ENCODE results near the gene APOD. TPM values are rescaled to one million over a fixed set of nuclear protein-coding genes. Genes with fewer than 3 reads are reported as not detected.

Gene APOD
- total and polyA plus RNA-seq, 2 experiments from 2014 or later: 9.6 to 27.9 TPM

- no peak for DNase-seq (ENCODE audit: low spot score)
- Histone ChIP-seq H3K27ac (peak overlapping the region; percentile 77), H2AFZ (no peak overlapping the region), H3K4me1 (ENCODE audit: insufficient read depth) (peaks cover 29% of the 10 kb centered on the region), H4K20me1 (ENCODE audit: insufficient read depth, poor library complexity, severe bottlenecking) (no peaks in the 10 kb centered on the region), H3K4me2 (peak overlapping the region; percentile 64), H3K4me3 (no peak overlapping the region), H3K9me2 (replicated peaks; ENCODE audit: insufficient read depth) (no peaks in the 10 kb centered on the region), H3K36me3 (replicated peaks; ENCODE audit: insufficient read depth, low read depth) (no peaks in the 10 kb centered on the region), H3K27me3 (no peaks in the 10 kb centered on the region), H3K79me2 (no peaks in the 10 kb centered on the region), H3K9me3 (ENCODE audit: low read depth) (no peaks in the 10 kb centered on the region)
- TF ChIP-seq CTCF (IDR thresholded peaks at IDR 0.05; ENCODE audit: poor library complexity): no peak
- TF ChIP-seq EZH2 (IDR thresholded peaks at IDR 0.05; ENCODE audit: borderline replicate concordance): no peak
- TF ChIP-seq EZH2phosphoT487 (IDR thresholded peaks at IDR 0.05; ENCODE audit: low read depth, severe bottlenecking, unreplicated experiment): no peak
These were observed 35.2 kb downstream of the APOD start for GRCh38 chr3:195548501-195548900.

- H3K27me3 ChIP-seq: no peaks in the 10 kb centered on the region
- no peak overlapping the region for H2AFZ ChIP-seq
- H3K36me3 ChIP-seq (replicated peaks; ENCODE audit: insufficient read depth, low read depth): no peaks in the 10 kb centered on the region
- no peaks in the 10 kb centered on the region for H3K9me3 ChIP-seq (ENCODE audit: low read depth)
- no peak for DNase-seq (ENCODE audit: low spot score)
- peak overlapping the region; percentile 64 for H3K4me2 ChIP-seq
- H3K4me1 ChIP-seq (ENCODE audit: insufficient read depth): peaks cover 29% of the 10 kb centered on the region
- H3K79me2 ChIP-seq: no peaks in the 10 kb centered on the region
- no peaks in the 10 kb centered on the region for H3K9me2 ChIP-seq (replicated peaks; ENCODE audit: insufficient read depth)
- no peak overlapping the region for H3K4me3 ChIP-seq
- peak overlapping the region; percentile 77 for H3K27ac ChIP-seq
- no peaks in the 10 kb centered on the region for H4K20me1 ChIP-seq (ENCODE audit: insufficient read depth, poor library complexity, severe bottlenecking)
- no peak for TF ChIP-seq EZH2phosphoT487 (IDR thresholded peaks at IDR 0.05; ENCODE audit: low read depth, severe bottlenecking, unreplicated experiment)
- no peak for TF ChIP-seq CTCF (IDR thresholded peaks at IDR 0.05; ENCODE audit: poor library complexity)
- TF ChIP-seq EZH2 (IDR thresholded peaks at IDR 0.05; ENCODE audit: borderline replicate concordance): no peak
- WGBS (ENCODE audit: low lambda C conversion rate, missing lambda C conversion rate): 30% methylated on average over 8 of the region's 8 CpGs
These were observed 35.7 kb downstream of the APOD start for GRCh38 chr3:195548006-195548405.

- H3K4me1 ChIP-seq (ENCODE audit: insufficient read depth): peaks cover 30% of the 10 kb centered on the region
- no peak overlapping the region for H2AFZ ChIP-seq
- no peak overlapping the region for H3K4me3 ChIP-seq
- H3K36me3 ChIP-seq (replicated peaks; ENCODE audit: insufficient read depth, low read depth): no peaks in the 10 kb centered on the region
- no peak for DNase-seq (ENCODE audit: low spot score)
- no peak overlapping the region for H3K4me2 ChIP-seq
- H3K9me2 ChIP-seq (replicated peaks; ENCODE audit: insufficient read depth): no peaks in the 10 kb centered on the region
- no peaks in the 10 kb centered on the region for H3K27me3 ChIP-seq
- 80% methylated on average over 4 of the region's 4 CpGs for WGBS (ENCODE audit: low lambda C conversion rate, missing lambda C conversion rate)
- H4K20me1 ChIP-seq (ENCODE audit: insufficient read depth, poor library complexity, severe bottlenecking): peaks cover 13% of the 10 kb centered on the region
- H3K79me2 ChIP-seq: peaks cover 16% of the 10 kb centered on the region
- TF ChIP-seq EZH2 (IDR thresholded peaks at IDR 0.05; ENCODE audit: borderline replicate concordance) (no peak), EZH2phosphoT487 (IDR thresholded peaks at IDR 0.05; ENCODE audit: low read depth, severe bottlenecking, unreplicated experiment) (no peak), CTCF (IDR thresholded peaks at IDR 0.05; ENCODE audit: poor library complexity) (no peak)
- no peak overlapping the region for H3K27ac ChIP-seq
- no peaks in the 10 kb centered on the region for H3K9me3 ChIP-seq (ENCODE audit: low read depth)
These were observed 37.6 kb downstream of the APOD start for GRCh38 chr3:195546130-195546560.

- 66% methylated on average over 3 of the region's 3 CpGs for WGBS (ENCODE audit: low lambda C conversion rate, missing lambda C conversion rate)
- H3K4me2 ChIP-seq: no peak overlapping the region
- no peaks in the 10 kb centered on the region for H3K9me3 ChIP-seq (ENCODE audit: low read depth)
- no peak overlapping the region for H3K4me3 ChIP-seq
- H4K20me1 ChIP-seq (ENCODE audit: insufficient read depth, poor library complexity, severe bottlenecking): peaks cover 27% of the 10 kb centered on the region
- H3K79me2 ChIP-seq: peaks cover 31% of the 10 kb centered on the region
- no peak for TF ChIP-seq EZH2 (IDR thresholded peaks at IDR 0.05; ENCODE audit: borderline replicate concordance)
- TF ChIP-seq CTCF (IDR thresholded peaks at IDR 0.05; ENCODE audit: poor library complexity): no peak
- TF ChIP-seq EZH2phosphoT487 (IDR thresholded peaks at IDR 0.05; ENCODE audit: low read depth, severe bottlenecking, unreplicated experiment): no peak
- H3K27ac ChIP-seq: no peak overlapping the region
- H3K27me3 ChIP-seq: no peaks in the 10 kb centered on the region
- no peaks in the 10 kb centered on the region for H3K9me2 ChIP-seq (replicated peaks; ENCODE audit: insufficient read depth)
- no peak for DNase-seq (ENCODE audit: low spot score)
- H2AFZ ChIP-seq: no peak overlapping the region
- no peaks in the 10 kb centered on the region for H3K36me3 ChIP-seq (replicated peaks; ENCODE audit: insufficient read depth, low read depth)
- H3K4me1 ChIP-seq (ENCODE audit: insufficient read depth): peaks cover 27% of the 10 kb centered on the region
These were observed 39.1 kb downstream of the APOD start for GRCh38 chr3:195544634-195545033.

All from hepatocyte (in vitro differentiated cells).